ENCODE data around the gene KIAA0930.

Gene KIAA0930

GRCh38 chr22:45166932-45167331, 73.8 kb downstream of the KIAA0930 start:
- peaks cover 5 to 40% (median 28%) of the 10 kb centered on the region in 4 experiments for H3K36me3 ChIP-seq (ENCODE audit: control insufficient read depth in 4 of 4, insufficient read depth in 4 of 4, low read length in 3 of 4)
- H3K4me1 ChIP-seq (ENCODE audit: control extremely low read depth in 1 of 4, control insufficient read depth in 4 of 4, insufficient read depth in 4 of 4, low read length in 3 of 4): peaks cover 10 to 54% (median 30%) of the 10 kb centered on the region in 4 experiments
- 78% methylated on average over 3 of the region's 5 CpGs for WGBS (ENCODE audit: insufficient coverage)
- no peaks in the 10 kb centered on the region for H3K9me3 ChIP-seq (ENCODE audit: control extremely low read depth in 1 of 5, control insufficient read depth in 4 of 5, insufficient read depth in 2 of 5, low read depth in 1 of 5, low read length in 4 of 5)
- no peaks in the 10 kb centered on the region for H3K27me3 ChIP-seq (replicated peaks in 2 of 5; ENCODE audit: control insufficient read depth in 4 of 5, insufficient read depth in 5 of 5, low read length in 4 of 5)
- no peak overlapping the region for H3K27ac ChIP-seq (ENCODE audit: insufficient read depth in 1 of 2, low read depth in 1 of 2, low read length in 2 of 2, poor library complexity in 1 of 2, severe bottlenecking in 2 of 2)
- DNase-seq: peak in 2 of 3 donors; percentile 57 to 74
- H3K4me3 ChIP-seq (ENCODE audit: control insufficient read depth in 1 of 7, extremely low read depth in 1 of 7, insufficient read depth in 4 of 7, low read depth in 2 of 7, low read length in 6 of 7): peak overlapping the region in 1 of 7 experiments; percentile 19
- ChIA-PET CTCF (interaction anchor here (2.2 kb wide), 1 partner anchor 71 kb away, joined by 5 read pairs; no protein-coding TSS in a partner anchor), POLR2A (no interaction called here)

GRCh38 chr22:45164270-45165088, 76.2 kb downstream of the KIAA0930 start:
- Histone ChIP-seq H3K27ac (ENCODE audit: insufficient read depth in 1 of 2, low read depth in 1 of 2, low read length in 2 of 2, poor library complexity in 1 of 2, severe bottlenecking in 2 of 2) (peak overlapping the region; percentile 35 to 79), H3K4me3 (ENCODE audit: control insufficient read depth in 1 of 7, extremely low read depth in 1 of 7, insufficient read depth in 4 of 7, low read depth in 2 of 7, low read length in 6 of 7) (peak overlapping the region; percentile 69 to 94 (median 86)), H3K4me1 (ENCODE audit: control extremely low read depth in 1 of 4, control insufficient read depth in 4 of 4, insufficient read depth in 4 of 4, low read length in 3 of 4) (peaks cover 19 to 59% (median 38%) of the 10 kb centered on the region in 4 experiments), H3K36me3 (ENCODE audit: control insufficient read depth in 4 of 4, insufficient read depth in 4 of 4, low read length in 3 of 4) (peaks cover 5 to 19% (median 11%) of the 10 kb centered on the region in 4 experiments), H3K9me3 (ENCODE audit: control extremely low read depth in 1 of 5, control insufficient read depth in 4 of 5, insufficient read depth in 2 of 5, low read depth in 1 of 5, low read length in 4 of 5) (no peaks in the 10 kb centered on the region), H3K27me3 (replicated peaks in 2 of 5; ENCODE audit: control insufficient read depth in 4 of 5, insufficient read depth in 5 of 5, low read length in 4 of 5) (no peaks in the 10 kb centered on the region)
- CTCF ChIA-PET: interaction anchor here (0.9 to 1.9 kb wide), 4 partner anchors 15 to 64 kb away, joined by 3 to 5 read pairs (median 4); no protein-coding TSS in a partner anchor
- peak in 1 of 3 donors; percentile 36 for DNase-seq
- POLR2A ChIA-PET: interaction anchor here (0.9 kb wide), 1 partner anchor 58 kb away, joined by 3 read pairs; no protein-coding TSS in a partner anchor
- WGBS (ENCODE audit: insufficient coverage): 0% methylated on average over 50 of the region's 59 CpGs

GRCh38 chr22:45163451-45164269, 77.0 kb downstream of the KIAA0930 start, which contains the start of gene NUP50:
Gene NUP50, plus strand, starts transcription at chr22:45163925. Its CDS starts 4,253 bp downstream, at chr22:45168178.
- H3K9me3 ChIP-seq (ENCODE audit: control extremely low read depth in 1 of 5, control insufficient read depth in 4 of 5, insufficient read depth in 2 of 5, low read depth in 1 of 5, low read length in 4 of 5): no peaks in the 10 kb centered on the region
- no peaks in the 10 kb centered on the region for H3K27me3 ChIP-seq (replicated peaks in 2 of 5; ENCODE audit: control insufficient read depth in 4 of 5, insufficient read depth in 5 of 5, low read length in 4 of 5)
- peaks cover 20 to 60% (median 39%) of the 10 kb centered on the region in 4 experiments for H3K4me1 ChIP-seq (ENCODE audit: control extremely low read depth in 1 of 4, control insufficient read depth in 4 of 4, insufficient read depth in 4 of 4, low read length in 3 of 4)
- H3K4me3 ChIP-seq (ENCODE audit: control insufficient read depth in 1 of 7, extremely low read depth in 1 of 7, insufficient read depth in 4 of 7, low read depth in 2 of 7, low read length in 6 of 7): peak within 1 kb of the TSS; percentile 69 to 94 (median 86)
- POLR2A ChIA-PET: interaction anchor here (0.9 kb wide), 1 partner anchor 58 kb away, joined by 3 read pairs; no protein-coding TSS in a partner anchor
- under 1% methylated on average over 90 of the region's 100 CpGs for WGBS (ENCODE audit: insufficient coverage)
- H3K27ac ChIP-seq (ENCODE audit: insufficient read depth in 1 of 2, low read depth in 1 of 2, low read length in 2 of 2, poor library complexity in 1 of 2, severe bottlenecking in 2 of 2): peak within 1 kb of the TSS; percentile 35 to 79
- peaks cover 5 to 14% (median 8%) of the 10 kb centered on the region in 4 experiments for H3K36me3 ChIP-seq (ENCODE audit: control insufficient read depth in 4 of 4, insufficient read depth in 4 of 4, low read length in 3 of 4)
- CTCF ChIA-PET: interaction anchor here (0.9 kb wide), 1 partner anchor 63 kb away, joined by 3 read pairs; no protein-coding TSS in a partner anchor
- peak; percentile 96 to 98 (median 97) for DNase-seq

GRCh38 chr22:45163099-45163450, 77.6 kb downstream of the KIAA0930 start:
- Histone ChIP-seq H3K27ac (ENCODE audit: insufficient read depth in 1 of 2, low read depth in 1 of 2, low read length in 2 of 2, poor library complexity in 1 of 2, severe bottlenecking in 2 of 2) (peak overlapping the region; percentile 33 to 76), H3K4me3 (ENCODE audit: control insufficient read depth in 1 of 7, extremely low read depth in 1 of 7, insufficient read depth in 4 of 7, low read depth in 2 of 7, low read length in 6 of 7) (peak overlapping the region; percentile 69 to 94 (median 86)), H3K27me3 (replicated peaks in 2 of 5; ENCODE audit: control insufficient read depth in 4 of 5, insufficient read depth in 5 of 5, low read length in 4 of 5) (no peaks in the 10 kb centered on the region), H3K4me1 (ENCODE audit: control extremely low read depth in 1 of 4, control insufficient read depth in 4 of 4, insufficient read depth in 4 of 4, low read length in 3 of 4) (peaks cover 21 to 65% (median 39%) of the 10 kb centered on the region in 4 experiments), H3K9me3 (ENCODE audit: control extremely low read depth in 1 of 5, control insufficient read depth in 4 of 5, insufficient read depth in 2 of 5, low read depth in 1 of 5, low read length in 4 of 5) (no peaks in the 10 kb centered on the region), H3K36me3 (ENCODE audit: control insufficient read depth in 4 of 4, insufficient read depth in 4 of 4, low read length in 3 of 4) (peaks cover 0 to 9% (median 5%) of the 10 kb centered on the region in 4 experiments)
- ChIA-PET POLR2A (interaction anchor here (0.9 kb wide), 1 partner anchor 59 kb away, joined by 3 read pairs; no protein-coding TSS in a partner anchor), CTCF (interaction anchor here (0.9 kb wide), 1 partner anchor 62 kb away, joined by 3 read pairs; no protein-coding TSS in a partner anchor)
- WGBS (ENCODE audit: insufficient coverage): 4% methylated on average over 9 of the region's 13 CpGs
- peak in 2 of 3 donors; percentile 52 to 63 for DNase-seq

GRCh38 chr22:45162531-45162930, 78.2 kb downstream of the KIAA0930 start:
- H3K9me3 ChIP-seq (ENCODE audit: control extremely low read depth in 1 of 5, control insufficient read depth in 4 of 5, insufficient read depth in 2 of 5, low read depth in 1 of 5, low read length in 4 of 5): no peaks in the 10 kb centered on the region
- H3K36me3 ChIP-seq (ENCODE audit: control insufficient read depth in 4 of 4, insufficient read depth in 4 of 4, low read length in 3 of 4): peaks cover under 1 to 13% (median 7%) of the 10 kb centered on the region in 4 experiments
- ChIA-PET CTCF (no interaction called here), POLR2A (no interaction called here)
- H3K27ac ChIP-seq (ENCODE audit: insufficient read depth in 1 of 2, low read depth in 1 of 2, low read length in 2 of 2, poor library complexity in 1 of 2, severe bottlenecking in 2 of 2): peak overlapping the region in 1 of 2 experiments; percentile 76
- no peak for DNase-seq
- WGBS (ENCODE audit: insufficient coverage): 89% methylated on average over 17 of the region's 19 CpGs
- peak overlapping the region in 2 of 7 experiments; percentile 90 to 94 for H3K4me3 ChIP-seq (ENCODE audit: control insufficient read depth in 1 of 7, extremely low read depth in 1 of 7, insufficient read depth in 4 of 7, low read depth in 2 of 7, low read length in 6 of 7)
- H3K4me1 ChIP-seq (ENCODE audit: control extremely low read depth in 1 of 4, control insufficient read depth in 4 of 4, insufficient read depth in 4 of 4, low read length in 3 of 4): peaks cover 22 to 70% (median 39%) of the 10 kb centered on the region in 4 experiments
- no peaks in the 10 kb centered on the region for H3K27me3 ChIP-seq (replicated peaks in 2 of 5; ENCODE audit: control insufficient read depth in 4 of 5, insufficient read depth in 5 of 5, low read length in 4 of 5)

- Histone ChIP-seq H3K4me3 (ENCODE audit: control insufficient read depth in 1 of 7, extremely low read depth in 1 of 7, insufficient read depth in 4 of 7, low read depth in 2 of 7, low read length in 6 of 7) (peak overlapping the region in 2 of 7 experiments; percentile 6 to 25), H3K4me1 (ENCODE audit: control extremely low read depth in 1 of 4, control insufficient read depth in 4 of 4, insufficient read depth in 4 of 4, low read length in 3 of 4) (peaks cover 13 to 50% (median 25%) of the 10 kb centered on the region in 4 experiments), H3K27me3 (replicated peaks in 2 of 5; ENCODE audit: control insufficient read depth in 4 of 5, insufficient read depth in 5 of 5, low read length in 4 of 5) (no peaks in the 10 kb centered on the region), H3K9me3 (ENCODE audit: control extremely low read depth in 1 of 5, control insufficient read depth in 4 of 5, insufficient read depth in 2 of 5, low read depth in 1 of 5, low read length in 4 of 5) (no peaks in the 10 kb centered on the region), H3K36me3 (ENCODE audit: control insufficient read depth in 4 of 4, insufficient read depth in 4 of 4, low read length in 3 of 4) (peaks cover 2 to 26% (median 8%) of the 10 kb centered on the region in 4 experiments), H3K27ac (ENCODE audit: insufficient read depth in 1 of 2, low read depth in 1 of 2, low read length in 2 of 2, poor library complexity in 1 of 2, severe bottlenecking in 2 of 2) (no peak overlapping the region)
- POLR2A ChIA-PET: interaction anchor here (0.7 kb wide), 1 partner anchor 13 kb away, joined by 3 read pairs; no protein-coding TSS in a partner anchor
- CTCF ChIA-PET: interaction anchor here (0.9 to 1.4 kb wide), 4 partner anchors 8 to 57 kb away, joined by 3 to 4 read pairs (median 3); no protein-coding TSS in a partner anchor
- 31% methylated on average over 4 of the region's 5 CpGs for WGBS (ENCODE audit: insufficient coverage)
- no peak for DNase-seq
Observed at GRCh38 chr22:45159652-45160462, 80.8 kb downstream of the KIAA0930 start.

All from common myeloid progenitor, CD34-positive (primary cell).